Stomach (tissue), 4 donors: ENCODE measurements around the gene ERC1.

ENCODE experiments used
- CTCF ChIP-seq, 7 experiments: fragments of 450-650 bp in 4 of 7; fragments of 200-600 bp in 3 of 7; sonication (generic) in 3 of 7; IDR thresholded peaks; one replicate each; pipeline ENCODE4 v1.5.1; 2016 to 2019; ENCODE audit warnings: antibody characterized with exemption in 7 of 7, control low read depth in 2 of 7, mild to moderate bottlenecking in 1 of 7
- POLR2A ChIP-seq, 4 donors: fragments of 450-650 bp; IDR thresholded peaks; one replicate each; pipeline ENCODE4 v1.6.1; 2016; ENCODE audit warnings: antibody characterized with exemption in 4 of 4, control low read depth in 2 of 4, mild to moderate bottlenecking in 1 of 4, moderate library complexity in 1 of 4

- TF ChIP-seq POLR2A (IDR thresholded peaks at IDR 0.05) (no peak), CTCF (IDR thresholded peaks at IDR 0.05) (no peak)
These were observed 89.6 kb downstream of the ERC1 start for GRCh38 chr12:1080520-1081223.
